HCT116 (cell line): ENCODE results near the gene TSLP. TPM values are rescaled to one million over a fixed set of nuclear protein-coding genes. Genes with fewer than 3 reads are reported as not detected.

Experiments
- ATAC-seq: fragments of 200-7000 bp; cut with Tn5 transposase; 2 replicates; pipeline ENCODE4 v1.9.1; 2020; ENCODE audit warnings: mild to moderate bottlenecking, moderate library complexity
- BruUV-seq: library from RNA; stranded (reverse); fragments of 400-500 nt; replicated peaks from 2 replicates; lab custom pipeline; 2021; lab: Mats Ljungman, UMichigan
- CTCF ChIA-PET: fragments of 300-600 bp; sonication (Branson Sonifier 250); formaldehyde crosslinking; loops from one replicate; lab custom pipeline; 2021; ENCODE audit warnings: antibody characterized with exemption; lab: Charles Lee
- POLR2A ChIA-PET: fragments of 300-600, 350-600 bp; sonication (Branson Sonifier 250); formaldehyde crosslinking; loops from one replicate; lab custom pipeline; 2021; ENCODE audit warnings: antibody characterized with exemption; lab: Charles Lee
- RAD21 ChIA-PET, 2 experiments: fragments of 300-600 bp; sonication (Branson Sonifier 250); formaldehyde crosslinking; loops; one replicate each; lab custom pipeline; 2023; ENCODE audit warnings: low total read pairs in 2 of 2; ENCODE audit not compliant: uncharacterized antibody in 2 of 2, unreplicated experiment in 2 of 2, low non-redundant PET in 1 of 2; lab: Charles Lee
- DNase-seq: peaks from one replicate; pipeline ENCODE4 v3.0.0-alpha.2; 2010; ENCODE audit warnings: low read depth, low spot score
- H2AFZ ChIP-seq: fragments of 200-600 bp; shearing (Covaris generic), sonication (generic); 2 replicates; pipeline ENCODE4 v1.6.1; 2017; ENCODE audit warnings: low read depth, mixed run types, mixed read lengths, antibody characterized with exemption, low read length; ENCODE audit not compliant: poor library complexity, severe bottlenecking
- H3K27ac ChIP-seq: 2 replicates; pipeline ENCODE4 v1.5.1; 2012; ENCODE audit warnings: low read depth, low read length
- H3K27me3 ChIP-seq: fragments of 200-600 bp; sonication (generic); 2 replicates; pipeline ENCODE4 v1.6.1; 2016; ENCODE audit warnings: mixed run types, low read length, mixed read lengths; ENCODE audit not compliant: insufficient read depth
- H3K36me3 ChIP-seq, 2 experiments: fragments of 200-500 bp in 1 of 2; fragments of 200-600 bp in 1 of 2; sonication (Bioruptor generic) in 1 of 2; sonication (generic) in 1 of 2; 2 replicates each; pipeline versions ENCODE4 v1.5.1 to v1.6.1; 2014 to 2016; ENCODE audit warnings: low read length in 2 of 2, inconsistent platforms in 1 of 2, mixed read lengths in 1 of 2, mixed run types in 1 of 2; ENCODE audit not compliant: insufficient read depth in 2 of 2, control insufficient read depth in 1 of 2
- H3K4me1 ChIP-seq, 2 experiments: fragments of 200-600 bp in 1 of 2; sonication (generic) in 1 of 2; 2 replicates each; pipeline versions ENCODE4 v1.5.1 to v1.6.1; 2012 to 2017; ENCODE audit warnings: low read length in 2 of 2, inconsistent platforms in 1 of 2, mild to moderate bottlenecking in 1 of 2, mixed read lengths in 1 of 2, mixed run types in 1 of 2, moderate library complexity in 1 of 2; ENCODE audit not compliant: insufficient read depth in 2 of 2, control insufficient read depth in 1 of 2
- H3K4me2 ChIP-seq: fragments of 200-600 bp; sonication (generic); 2 replicates; pipeline ENCODE4 v1.6.1; 2017; ENCODE audit warnings: mixed run types, low read length, mixed read lengths
- H3K4me3 ChIP-seq, 2 experiments: fragments of 200-600 bp in 1 of 2; sonication (generic) in 1 of 2; replicated peaks in 1 of 2; 2 replicates each; pipeline ENCODE4 v1.5.1; 2011 to 2016; ENCODE audit warnings: low read length in 2 of 2, control low read depth in 1 of 2, low read depth in 1 of 2, mild to moderate bottlenecking in 1 of 2, mixed read lengths in 1 of 2, mixed run types in 1 of 2
- H3K79me2 ChIP-seq: fragments of 200-600 bp; sonication (generic); 2 replicates; pipeline ENCODE4 v1.6.1; 2017; ENCODE audit warnings: mild to moderate bottlenecking, mixed run types, low read length, moderate library complexity, mixed read lengths; ENCODE audit not compliant: insufficient read depth
- H3K9ac ChIP-seq: fragments of 200-600 bp; sonication (generic); 2 replicates; pipeline ENCODE4 v1.6.1; 2016; ENCODE audit warnings: low read length, mixed read lengths
- H3K9me2 ChIP-seq: fragments of 200-600 bp; sonication (generic), shearing (Covaris generic); 2 replicates; pipeline ENCODE4 v1.6.1; 2017; ENCODE audit warnings: mixed run types, mild to moderate bottlenecking, moderate library complexity; ENCODE audit not compliant: insufficient read depth
- H3K9me3 ChIP-seq, 2 experiments: fragments of 200-500 bp in 1 of 2; fragments of 200-600 bp in 1 of 2; sonication (Bioruptor generic) in 1 of 2; sonication (generic) in 1 of 2; 2 replicates each; pipeline ENCODE4 v1.6.1; 2014 to 2017; ENCODE audit warnings: low read length in 2 of 2, mixed read lengths in 2 of 2, inconsistent platforms in 1 of 2, low read depth in 1 of 2, mild to moderate bottlenecking in 1 of 2, mixed run types in 1 of 2, moderate library complexity in 1 of 2; ENCODE audit not compliant: control insufficient read depth in 1 of 2, insufficient read depth in 1 of 2
- H4K20me1 ChIP-seq: fragments of 200-600 bp; sonication (generic), shearing (Covaris generic); 2 replicates; pipeline ENCODE4 v1.6.1; 2017; ENCODE audit warnings: mixed run types, mild to moderate bottlenecking, moderate library complexity; ENCODE audit not compliant: insufficient read depth
- CEBPB ChIP-seq: IDR thresholded peaks from 2 replicates; pipeline ENCODE4 v1.6.1; 2012; ENCODE audit warnings: low read depth
- CTCF ChIP-seq, 3 experiments: fragments of 200-600 bp in 1 of 3; sonication (generic) in 1 of 3; IDR thresholded peaks in 2 of 3; conservative IDR thresholded peaks in 1 of 3; 2 replicates each; pipeline ENCODE4 v1.5.1; 2012 to 2017; ENCODE audit warnings: low read depth in 2 of 3, low read length in 2 of 3, antibody characterized with exemption in 1 of 3, borderline replicate concordance in 1 of 3, control low read depth in 1 of 3, mild to moderate bottlenecking in 1 of 3, mixed read lengths in 1 of 3, mixed run types in 1 of 3, moderate library complexity in 1 of 3; ENCODE audit not compliant: insufficient read depth in 1 of 3
- EGR1 ChIP-seq: IDR thresholded peaks from 2 replicates; pipeline ENCODE4 v1.6.1; 2012; ENCODE audit warnings: low read depth
- ELF1 ChIP-seq: IDR thresholded peaks from 2 replicates; pipeline ENCODE4 v1.6.1; 2012; ENCODE audit warnings: low read depth, borderline replicate concordance
- EZH2 ChIP-seq: fragments of 200-600 bp; sonication (generic); IDR thresholded peaks from 2 replicates; pipeline ENCODE4 v1.6.1; 2017; ENCODE audit warnings: antibody characterized with exemption, mixed run types
- MAX ChIP-seq: IDR thresholded peaks from 2 replicates; pipeline ENCODE4 v1.6.1; 2012
- POLR2AphosphoS5 ChIP-seq: IDR thresholded peaks from 2 replicates; pipeline ENCODE4 v1.6.1; 2011; ENCODE audit warnings: mild to moderate bottlenecking, low read depth, low read length, moderate library complexity
- RAD21 ChIP-seq: IDR thresholded peaks from 2 replicates; pipeline ENCODE4 v1.6.1; 2012; ENCODE audit warnings: low read depth, mild to moderate bottlenecking
- SIN3A ChIP-seq: IDR thresholded peaks from 2 replicates; pipeline ENCODE4 v1.6.1; 2012; ENCODE audit warnings: low read depth
- SP1 ChIP-seq: IDR thresholded peaks from 2 replicates; pipeline ENCODE4 v1.6.1; 2012; ENCODE audit warnings: low read depth
- SRF ChIP-seq: IDR thresholded peaks from 2 replicates; pipeline ENCODE4 v1.6.1; 2012; ENCODE audit warnings: low read depth
- YY1 ChIP-seq: IDR thresholded peaks from 2 replicates; pipeline ENCODE4 v1.6.1; 2011; ENCODE audit warnings: low read length, low read depth, moderate library complexity, mild to moderate bottlenecking; ENCODE audit not compliant: insufficient replicate concordance; ENCODE audit errors: extremely low read depth
- ZBTB33 ChIP-seq: IDR thresholded peaks from 2 replicates; pipeline ENCODE4 v1.6.1; 2011; ENCODE audit warnings: mild to moderate bottlenecking, low read length, moderate library complexity; ENCODE audit not compliant: insufficient replicate concordance; ENCODE audit errors: extremely low read depth
- intact Hi-C: fragments of 100-400 bp; cut with micrococcal nuclease; formaldehyde crosslinking; loops from 2 replicates; pipeline ENCODE4 v1.10.0; 2022
- total RNA-seq: library from RNA; stranded (reverse); gene quantifications from one replicate; pipeline ENCODE4 v1.2.1, GENCODE V29; 2021; ENCODE audit not compliant: unreplicated experiment

Gene TSLP
- total RNA-seq, 1 experiment from 2014 or later, result 0.34 TPM

- H3K4me1 ChIP-seq, result no peaks in the 10 kb centered on the region
- no peak overlapping the region for H3K4me2 ChIP-seq
- no peak overlapping the region for H3K4me3 ChIP-seq
- TF ChIP-seq SIN3A (no peak), ELF1 (no peak), RAD21 (no peak), MAX (no peak), CTCF (IDR thresholded peaks at IDR 0.05 in 2 of 3, conservative IDR thresholded peaks at IDR 0.05 in 1 of 3; ENCODE audit: borderline replicate concordance in 1 of 3, insufficient read depth in 1 of 3, low read depth in 2 of 3, low read length in 2 of 3) (no peak), YY1 (no peak), EZH2 (no peak), EGR1 (no peak), CEBPB (no peak), SP1 (no peak), POLR2AphosphoS5 (no peak), SRF (no peak), ZBTB33 (no peak)
- no TSS peak for BruUV-seq
- DNase-seq, result no peak
- no peaks in the 10 kb centered on the region for H3K9me2 ChIP-seq
- no peaks in the 10 kb centered on the region for H3K27me3 ChIP-seq
- ChIA-PET POLR2A (no interaction called here), RAD21 (no interaction called here), CTCF (no interaction called here)
- H3K9me3 ChIP-seq, result no peaks in the 10 kb centered on the region
- H3K27ac ChIP-seq, result no peak overlapping the region
- ATAC-seq, result no peak
- no peak overlapping the region for H3K9ac ChIP-seq
- peaks cover 42 to 45% of the 10 kb centered on the region in 2 experiments for H3K36me3 ChIP-seq
- H2AFZ ChIP-seq, result no peak overlapping the region
- peaks cover 4% of the 10 kb centered on the region; the same call in 1 of the 2 replicates for H4K20me1 ChIP-seq
- peaks cover 30% of the 10 kb centered on the region; the same call in 1 of the 2 replicates for H3K79me2 ChIP-seq
- intact Hi-C loops, result no loop called here
Observed at GRCh38 chr5:111119221-111119620, 47.7 kb downstream of the TSLP start.
